GM23338 (cell line): ENCODE data around the gene LOXL4. TPM values are rescaled to one million over a fixed set of nuclear protein-coding genes. Genes with fewer than 3 reads are reported as not detected.
A peak's percentile ranks its signal among the peaks of the same experiment; 100 is the strongest.

Experiments used
- ATAC-seq: fragments of 200-7000 bp; cut with Tn5 transposase; 3 replicates; pipeline ENCODE4 v1.9.1; 2020
- DNase-seq: peaks from one replicate; pipeline ENCODE4 v3.0.0-alpha.2; 2015; ENCODE audit warnings: low spot score
- H2AFZ ChIP-seq: fragments of 200-600 bp; sonication (generic); 2 replicates; pipeline ENCODE4 v1.8.0; 2016; ENCODE audit warnings: antibody characterized with exemption, mild to moderate bottlenecking, moderate library complexity
- H3F3A ChIP-seq: fragments of 200-600 bp; sonication (generic); replicated peaks from 2 replicates; pipeline ENCODE4 v1.8.0; 2017; ENCODE audit warnings: antibody characterized with exemption, mixed run types, low read depth
- H3K27ac ChIP-seq: fragments of 200-600 bp; sonication (generic); 2 replicates; pipeline ENCODE4 v1.6.1; 2016; ENCODE audit warnings: low read depth
- H3K27me3 ChIP-seq: fragments of 200-600 bp; sonication (generic); 2 replicates; pipeline ENCODE4 v1.8.0; 2016; ENCODE audit warnings: mild to moderate bottlenecking, mixed run types, moderate library complexity; ENCODE audit not compliant: insufficient read depth
- H3K36me3 ChIP-seq: fragments of 200-600 bp; sonication (generic); 2 replicates; pipeline ENCODE4 v1.8.0; 2016; ENCODE audit warnings: mild to moderate bottlenecking; ENCODE audit not compliant: insufficient read depth
- H3K4me1 ChIP-seq: fragments of 200-600 bp; sonication (generic); 2 replicates; pipeline ENCODE4 v1.8.0; 2016; ENCODE audit warnings: mild to moderate bottlenecking, moderate library complexity; ENCODE audit not compliant: insufficient read depth
- H3K4me2 ChIP-seq: fragments of 200-600 bp; sonication (generic); 2 replicates; pipeline ENCODE4 v1.7.1; 2017; ENCODE audit warnings: mixed run types
- H3K4me3 ChIP-seq: fragments of 200-600 bp; sonication (generic); 2 replicates; pipeline ENCODE4 v1.6.1; 2016; ENCODE audit warnings: mixed run types
- H3K79me2 ChIP-seq: fragments of 200-600 bp; sonication (generic); replicated peaks from 2 replicates; pipeline ENCODE4 v1.8.0; 2017; ENCODE audit warnings: mild to moderate bottlenecking; ENCODE audit not compliant: insufficient read depth
- H3K9me2 ChIP-seq: fragments of 200-600 bp; sonication (generic); 2 replicates; pipeline ENCODE4 v1.8.0; 2017; ENCODE audit not compliant: insufficient read depth
- H4K20me1 ChIP-seq: fragments of 200-600 bp; sonication (generic); replicated peaks from 2 replicates; pipeline ENCODE4 v1.8.0; 2017; ENCODE audit warnings: mild to moderate bottlenecking; ENCODE audit not compliant: insufficient read depth
- H3K27ac Mint-ChIP-seq: 2 replicates; pipeline ENCODE4 v1.8.0; 2020; ENCODE audit warnings: inconsistent platforms, mild to moderate bottlenecking, moderate library complexity, mixed read lengths
- H3K27me3 Mint-ChIP-seq: 3 replicates; pipeline ENCODE4 v1.8.0; 2022; ENCODE audit warnings: low read depth, mild to moderate bottlenecking, moderate library complexity, mixed read lengths, inconsistent platforms; ENCODE audit not compliant: insufficient read depth, poor library complexity
- H3K36me3 Mint-ChIP-seq: 3 replicates; pipeline ENCODE4 v1.8.0; 2021; ENCODE audit warnings: low read depth, mild to moderate bottlenecking, inconsistent platforms, moderate library complexity, mixed read lengths
- H3K4me1 Mint-ChIP-seq: 3 replicates; pipeline ENCODE4 v1.8.0; 2020; ENCODE audit warnings: mild to moderate bottlenecking, inconsistent platforms, mixed read lengths
- H3K4me3 Mint-ChIP-seq: 3 replicates; pipeline ENCODE4 v1.8.0; 2021; ENCODE audit warnings: moderate library complexity, mild to moderate bottlenecking, inconsistent platforms, mixed read lengths
- H3K9me3 Mint-ChIP-seq: 3 replicates; pipeline ENCODE4 v1.8.0; 2020; ENCODE audit warnings: moderate library complexity, mild to moderate bottlenecking, inconsistent platforms, mixed read lengths
- CTCF ChIP-seq, 2 experiments: fragments of 200-600 bp in 1 of 2; sonication (generic) in 1 of 2; conservative IDR thresholded peaks; 2 replicates each; pipeline versions ENCODE4 v1.5.1 to v1.6.1; 2016 to 2017; ENCODE audit warnings: antibody characterized with exemption in 2 of 2, low read depth in 2 of 2, mild to moderate bottlenecking in 2 of 2, moderate library complexity in 1 of 2
- EZH2 ChIP-seq: fragments of 200-600 bp; sonication (generic); IDR thresholded peaks from one replicate; pipeline ENCODE4 v1.8.0; 2017; ENCODE audit warnings: antibody characterized with exemption, mild to moderate bottlenecking, low read depth; ENCODE audit not compliant: unreplicated experiment
- EZH2phosphoT487 ChIP-seq: fragments of 200-600 bp; sonication (generic); IDR thresholded peaks from one replicate; pipeline ENCODE4 v1.8.1; 2018; ENCODE audit warnings: antibody characterized with exemption; ENCODE audit not compliant: unreplicated experiment
- NANOG ChIP-seq: IDR thresholded peaks from 2 replicates; pipeline ENCODE4 v1.6.1; 2016; ENCODE audit warnings: antibody characterized with exemption, borderline replicate concordance
- POLR2AphosphoS5 ChIP-seq: IDR thresholded peaks from 2 replicates; pipeline ENCODE4 v1.6.1; 2016; ENCODE audit warnings: antibody characterized with exemption, low read depth
- REST ChIP-seq: IDR thresholded peaks from one replicate; pipeline ENCODE4 v1.6.1; 2018; ENCODE audit warnings: antibody characterized with exemption; ENCODE audit not compliant: unreplicated experiment
- STAT1 ChIP-seq: IDR thresholded peaks from one replicate; pipeline ENCODE4 v1.6.1; 2016; ENCODE audit warnings: antibody characterized with exemption; ENCODE audit not compliant: unreplicated experiment
- ZNF114 ChIP-seq: fragments of 250-450 bp; sonication (Bioruptor Pico); IDR thresholded peaks from 2 replicates; pipeline ENCODE4 v1.5.0; 2020; ENCODE audit warnings: mild to moderate bottlenecking, moderate library complexity
- ZNF331 ChIP-seq: fragments of 250-450 bp; sonication (Bioruptor Pico); IDR thresholded peaks from 2 replicates; pipeline ENCODE4 v1.5.0; 2020; ENCODE audit warnings: low read depth, mild to moderate bottlenecking, moderate library complexity
- ZNF462 ChIP-seq: fragments of 250-450 bp; sonication (Bioruptor Pico); IDR thresholded peaks from 2 replicates; pipeline ENCODE4 v1.5.0; 2020; ENCODE audit warnings: mild to moderate bottlenecking, moderate library complexity
- polyA plus RNA-seq: library from polyadenylated mRNA; unstranded; fragments of >200 nt; fragmentation: Nextera tagmentation; extraction: Ambion mirVana; gene quantifications from 2 replicates; pipeline ENCODE4 v1.2.1, GENCODE V29; 2016
- total RNA-seq: library from RNA; depleted of rRNA; stranded (reverse); fragments of >200 nt; shearing (Covaris generic); gene quantifications from 2 replicates; pipeline ENCODE4 v1.2.3, GENCODE V29; 2014

LOXL4 gene
- total and polyA plus RNA-seq, 2 experiments from 2014 or later, result 0.21 to 0.38 TPM

GRCh38 chr10:98223874-98224273 is 44.1 kb downstream of the LOXL4 start:
- Histone ChIP-seq H3K9me2 (no peaks in the 10 kb centered on the region), H3K36me3 (no peaks in the 10 kb centered on the region), H3K4me3 (no peak overlapping the region), H3K27ac (no peak overlapping the region), H3K4me2 (no peak overlapping the region), H3K4me1 (no peaks in the 10 kb centered on the region), H3F3A (no peaks in the 10 kb centered on the region), H4K20me1 (0 out of 2 replicates have a peak, but pooled peaks cover 2% of the 10 kb centered on the region), H2AFZ (no peak overlapping the region), H3K79me2 (peaks cover 35% of the 10 kb centered on the region), H3K27me3 (no peaks in the 10 kb centered on the region)
- H3K27me3 Mint-ChIP-seq, result peaks cover 2% of the 10 kb centered on the region
- peaks cover 8% of the 10 kb centered on the region; the same call in 2 of the 3 replicates for H3K4me1 Mint-ChIP-seq
- no peak overlapping the region for H3K4me3 Mint-ChIP-seq
- TF ChIP-seq STAT1 (no peak), REST (no peak), ZNF114 (CRISPR knock-in tag) (no peak), EZH2 (no peak), CTCF (conservative IDR thresholded peaks at IDR 0.05; ENCODE audit: low read depth in 2 of 2) (no peak), POLR2AphosphoS5 (no peak), EZH2phosphoT487 (no peak), ZNF462 (CRISPR knock-in tag) (no peak), NANOG (no peak), ZNF331 (no peak)
- DNase-seq (peak; percentile 3), ATAC-seq (peak; percentile 81)
- peaks cover 9% of the 10 kb centered on the region; the same call in 2 of the 3 replicates for H3K36me3 Mint-ChIP-seq
- H3K27ac Mint-ChIP-seq, result no peak overlapping the region; the same call in 1 of the 2 replicates
- peaks cover 12% of the 10 kb centered on the region; the same call in 2 of the 3 replicates for H3K9me3 Mint-ChIP-seq
